ENCODE results near the gene MIA2.
"Not testable (repeated sequence)": the region's sequence is repeated elsewhere in the genome, so short reads cannot be mapped to it uniquely, and the experiment has no call there.

Gene MIA2

DNA sequence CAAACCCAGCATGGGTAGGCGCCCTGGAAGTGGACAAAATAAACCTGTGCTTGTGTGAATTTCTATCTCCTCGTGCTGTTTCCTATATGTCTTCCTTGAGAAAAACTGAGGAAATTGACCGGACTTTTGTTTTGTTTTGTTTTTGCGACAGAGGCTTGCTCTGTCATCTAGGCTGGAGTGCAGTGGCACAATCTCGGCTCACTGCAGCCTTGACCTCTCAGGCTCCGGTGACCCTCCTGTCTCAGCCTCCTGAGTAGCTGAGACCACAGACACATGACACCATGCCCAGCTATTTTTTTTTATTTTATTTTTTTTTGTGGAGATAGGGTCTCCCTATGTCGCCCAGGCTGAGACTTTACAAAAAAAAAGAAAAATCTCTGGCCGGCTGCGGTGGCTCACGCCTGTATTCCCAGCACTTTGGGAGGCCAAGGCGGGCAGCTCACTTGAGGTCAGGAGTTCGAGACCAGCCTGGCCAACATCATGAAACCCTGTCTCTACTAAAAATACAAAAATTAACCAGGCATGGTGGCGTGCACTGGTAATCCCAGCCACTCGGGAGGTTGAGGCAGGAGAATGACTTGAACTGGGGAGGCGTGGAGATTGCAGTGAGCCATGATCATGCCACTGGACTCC lies 22.5 kb upstream of the MIA2 start:
- no peak overlapping the region for H3K27ac ChIP-seq
- TF ChIP-seq ZFX (IDR thresholded peaks at IDR 0.05; ENCODE audit: borderline replicate concordance), result no peak
- TF ChIP-seq, protein P1, sequence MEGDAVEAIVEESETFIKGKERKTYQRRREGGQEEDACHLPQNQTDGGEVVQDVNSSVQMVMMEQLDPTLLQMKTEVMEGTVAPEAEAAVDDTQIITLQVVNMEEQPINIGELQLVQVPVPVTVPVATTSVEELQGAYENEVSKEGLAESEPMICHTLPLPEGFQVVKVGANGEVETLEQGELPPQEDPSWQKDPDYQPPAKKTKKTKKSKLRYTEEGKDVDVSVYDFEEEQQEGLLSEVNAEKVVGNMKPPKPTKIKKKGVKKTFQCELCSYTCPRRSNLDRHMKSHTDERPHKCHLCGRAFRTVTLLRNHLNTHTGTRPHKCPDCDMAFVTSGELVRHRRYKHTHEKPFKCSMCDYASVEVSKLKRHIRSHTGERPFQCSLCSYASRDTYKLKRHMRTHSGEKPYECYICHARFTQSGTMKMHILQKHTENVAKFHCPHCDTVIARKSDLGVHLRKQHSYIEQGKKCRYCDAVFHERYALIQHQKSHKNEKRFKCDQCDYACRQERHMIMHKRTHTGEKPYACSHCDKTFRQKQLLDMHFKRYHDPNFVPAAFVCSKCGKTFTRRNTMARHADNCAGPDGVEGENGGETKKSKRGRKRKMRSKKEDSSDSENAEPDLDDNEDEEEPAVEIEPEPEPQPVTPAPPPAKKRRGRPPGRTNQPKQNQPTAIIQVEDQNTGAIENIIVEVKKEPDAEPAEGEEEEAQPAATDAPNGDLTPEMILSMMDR (IDR thresholded peaks at IDR 0.05), result no peak

DNA sequence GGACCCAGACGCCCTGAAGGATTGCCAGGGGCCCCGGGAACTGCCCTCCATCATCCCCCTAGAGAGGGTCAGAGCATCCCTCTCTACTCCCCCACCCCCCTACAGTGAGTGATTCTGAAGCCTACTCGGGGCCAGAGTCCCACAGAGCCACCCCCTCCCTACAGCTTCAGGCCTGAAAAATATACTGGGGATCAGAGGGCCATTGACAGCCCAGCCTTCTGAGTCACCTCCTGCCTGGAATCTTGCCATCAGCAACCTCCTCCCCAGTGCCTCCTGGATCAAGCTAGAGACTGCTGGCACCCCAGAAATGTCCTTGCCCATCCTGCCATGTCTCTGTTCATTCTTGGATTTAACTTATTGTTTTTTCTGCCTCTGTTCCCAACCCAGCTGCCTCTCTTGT lies 21.7 kb upstream of the MIA2 start:
- no peak overlapping the region for H3K27ac ChIP-seq
- TF ChIP-seq, protein P1 (IDR thresholded peaks at IDR 0.05), result no peak
- TF ChIP-seq ZFX (IDR thresholded peaks at IDR 0.05; ENCODE audit: borderline replicate concordance), result no peak

DNA sequence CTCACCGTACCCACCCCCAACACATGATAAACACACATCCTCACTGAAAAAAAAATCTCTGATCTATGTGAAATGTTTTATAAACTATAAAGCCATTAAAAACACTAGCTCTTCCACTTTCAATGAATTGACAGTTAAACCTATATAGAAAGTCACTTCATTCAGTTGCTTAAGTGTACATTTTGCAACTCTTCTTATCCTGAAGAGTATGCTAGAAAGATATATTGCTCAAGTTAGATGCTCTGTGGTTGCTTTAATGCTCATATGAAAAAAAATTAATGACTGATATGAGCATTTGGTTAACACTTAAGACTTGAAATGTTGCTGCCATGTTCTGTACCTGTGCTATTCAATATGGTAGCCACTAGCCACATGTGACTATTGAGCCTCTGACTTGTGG lies 21.0 kb upstream of the MIA2 start:
- TF ChIP-seq, protein P1 (IDR thresholded peaks at IDR 0.05), result no peak
- TF ChIP-seq ZFX (IDR thresholded peaks at IDR 0.05; ENCODE audit: borderline replicate concordance), result no peak
- H3K27ac ChIP-seq, result no peak overlapping the region

GRCh38 chr14:39217214-39217879 lies 16.4 kb upstream of the MIA2 start:
- H3K27ac ChIP-seq, result no peak overlapping the region
- no peak for TF ChIP-seq ZFX (IDR thresholded peaks at IDR 0.05; ENCODE audit: borderline replicate concordance)
- TF ChIP-seq, protein P1 (IDR thresholded peaks at IDR 0.05), result no peak

DNA sequence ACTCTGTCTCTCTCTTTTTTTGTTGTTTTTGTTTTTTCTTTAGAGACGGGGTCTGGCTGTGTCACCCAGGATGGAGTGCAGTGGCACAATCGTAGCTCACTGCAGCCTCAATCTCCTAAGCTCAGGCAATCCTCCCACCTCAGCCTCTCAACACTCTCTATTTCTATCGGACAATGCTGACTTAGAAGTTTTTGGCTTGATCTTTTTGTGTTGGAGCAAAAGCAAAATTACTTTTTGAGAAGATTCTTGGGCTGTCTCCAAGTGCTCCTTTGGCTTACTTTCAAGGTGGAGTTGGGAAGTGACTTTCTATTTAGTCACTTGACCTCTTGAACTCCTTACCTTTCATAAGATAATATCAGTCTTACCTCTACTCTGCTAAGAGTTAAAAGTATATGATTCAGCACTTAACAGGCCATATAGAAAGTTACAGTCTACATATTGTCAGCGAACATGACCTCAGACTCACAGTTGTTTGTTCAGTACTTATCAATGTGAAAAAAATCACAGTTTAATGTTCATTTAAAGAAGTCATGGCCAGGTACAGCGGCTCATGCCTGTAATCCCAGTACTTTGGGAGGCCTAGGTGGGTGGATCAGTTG lies 15.4 kb upstream of the MIA2 start:
- no peak for TF ChIP-seq ZFX (IDR thresholded peaks at IDR 0.05; ENCODE audit: borderline replicate concordance)
- TF ChIP-seq, protein P1 (IDR thresholded peaks at IDR 0.05), result no peak
- H3K27ac ChIP-seq, result no peak overlapping the region

- no peak for TF ChIP-seq ZFX (IDR thresholded peaks at IDR 0.05; ENCODE audit: borderline replicate concordance)
- TF ChIP-seq, protein P1 (IDR thresholded peaks at IDR 0.05), result no peak
- no peak overlapping the region for H3K27ac ChIP-seq
Measured at GRCh38 chr14:39219075-39219499, 14.6 kb upstream of the MIA2 start.

DNA sequence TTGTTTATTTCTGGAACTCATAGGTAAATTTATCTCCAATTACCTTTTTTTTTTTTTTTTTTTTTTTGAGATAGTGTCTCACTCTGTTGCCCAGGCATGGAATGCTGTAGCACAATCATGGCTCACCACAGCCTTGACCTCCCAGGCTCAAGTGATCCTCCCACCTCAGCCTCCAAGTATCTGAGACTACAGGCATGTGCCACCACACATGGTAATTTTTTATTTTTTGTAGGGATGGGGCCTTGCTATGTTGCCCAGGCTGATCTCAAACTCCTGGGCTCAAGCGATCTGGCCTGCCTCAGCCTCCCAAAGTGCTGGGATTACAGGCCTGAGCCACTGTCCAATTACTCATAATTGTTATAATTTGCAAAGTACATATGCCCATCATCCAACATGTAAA lies 13.2 kb upstream of the MIA2 start:
- H3K27ac ChIP-seq, result not testable (repeated sequence)

Measured in 22Rv1 (cell line).